ENCODE data around the gene RPS4Y1. TPM values are rescaled to one million over a fixed set of nuclear protein-coding genes. Genes with fewer than 3 reads are reported as not detected.

RPS4Y1 gene
- total and polyA plus RNA-seq, 2 of the 4 experiments (the other 2 are of a cell fraction), result not detected

DNA sequence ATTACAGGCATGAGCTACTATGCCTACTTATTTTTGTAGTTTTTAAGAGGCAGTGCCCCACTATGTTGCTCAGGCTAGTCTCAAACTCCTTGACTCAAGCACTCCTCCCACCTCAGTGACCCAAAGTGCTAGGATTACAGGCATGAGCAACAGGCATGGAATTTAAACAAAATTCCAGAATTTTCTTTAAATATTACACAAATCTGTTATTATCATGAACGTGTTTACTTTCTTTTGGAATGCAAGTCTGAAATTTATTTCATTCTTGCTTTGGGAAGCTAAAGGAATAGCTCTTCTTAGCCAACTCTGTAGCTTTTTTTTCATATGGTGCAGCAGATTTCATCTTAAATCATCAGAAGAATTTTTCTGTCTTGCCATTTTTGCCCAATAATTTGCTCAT is 66.0 kb downstream of the RPS4Y1 start:
- Histone ChIP-seq H3K18ac (ENCODE audit: low read depth, low read length) (no peak overlapping the region), H2BK5ac (ENCODE audit: low read depth, low read length, poor library complexity, severe bottlenecking) (no peak overlapping the region), H2BK120ac (ENCODE audit: low read depth, low read length) (no peak overlapping the region), H3K9ac (ENCODE audit: low read depth, low read length) (no peak overlapping the region), H3K23ac (ENCODE audit: low read depth, low read length) (no peak overlapping the region), H2AFZ (replicated peaks; ENCODE audit: low read length, poor library complexity) (no peak overlapping the region), H3K9me3 (ENCODE audit: control insufficient read depth, insufficient read depth, low read length) (no peaks in the 10 kb centered on the region), H2BK15ac (ENCODE audit: low read depth, low read length) (no peak overlapping the region), H3K27me3 (ENCODE audit: control insufficient read depth, insufficient read depth, low read length) (no peaks in the 10 kb centered on the region), H3K36me3 (ENCODE audit: control insufficient read depth, insufficient read depth, low read length) (no peaks in the 10 kb centered on the region), H3K27ac (ENCODE audit: insufficient read depth, low read length) (no peak overlapping the region), H3K56ac (ENCODE audit: extremely low read depth, insufficient read depth, low read length) (no peak overlapping the region), H4K91ac (ENCODE audit: insufficient read depth, low read depth, low read length) (no peak overlapping the region), H3K4me1 (ENCODE audit: control insufficient read depth, insufficient read depth, low read length) (no peaks in the 10 kb centered on the region), H2AK9ac (replicated peaks; ENCODE audit: low read depth, low read length, poor library complexity) (no peak overlapping the region), H3K14ac (replicated peaks; ENCODE audit: low read depth, low read length) (no peak overlapping the region), H3K79me1 (ENCODE audit: low read depth in 1 of 2, low read length in 2 of 2) (no peaks in the 10 kb centered on the region), H3K4ac (ENCODE audit: low read depth, low read length) (no peak overlapping the region), H4K5ac (ENCODE audit: low read depth, low read length) (no peak overlapping the region), H3K9me1 (ENCODE audit: insufficient read depth, low read length) (no peaks in the 10 kb centered on the region), H2BK20ac (ENCODE audit: low read depth, low read length) (no peak overlapping the region), H3K4me2 (ENCODE audit: low read depth, low read length) (no peak overlapping the region), H4K8ac (ENCODE audit: low read depth in 2 of 2, low read length in 2 of 2) (no peak overlapping the region), H3K4me3 (ENCODE audit: insufficient read depth, low read depth, low read length) (no peak overlapping the region), H2AK5ac (ENCODE audit: low read depth, low read length) (no peak overlapping the region), H4K20me1 (ENCODE audit: insufficient read depth, low read length) (no peaks in the 10 kb centered on the region)
- no CpG with 5 or more reads among the region's 1 CpG for WGBS, 2 experiments (ENCODE audit: extremely low coverage in 2 of 2, insufficient read length in 1 of 2)
- in situ Hi-C loops (cut with MboI; ENCODE audit: low sequenced_read_pairs), result no loop called here
- TF ChIP-seq RAD21 (IDR thresholded peaks at IDR 0.05; ENCODE audit: low read length) (no peak), CHD1 (IDR thresholded peaks at IDR 0.05; ENCODE audit: low read depth, low read length) (no peak), MAZ (IDR thresholded peaks at IDR 0.05; ENCODE audit: borderline replicate concordance, low read depth, low read length) (no peak), POLR2A (IDR thresholded peaks at IDR 0.05; ENCODE audit: low read depth, low read length) (no peak), CEBPB (IDR thresholded peaks at IDR 0.05; ENCODE audit: low read depth, low read length) (no peak), FOS (IDR thresholded peaks at IDR 0.05; ENCODE audit: low read depth, low read length) (no peak), RFX5 (IDR thresholded peaks at IDR 0.05; ENCODE audit: low read depth, low read length) (no peak), MXI1 (IDR thresholded peaks at IDR 0.05; ENCODE audit: borderline replicate concordance, low read depth, low read length) (no peak), MAFK (IDR thresholded peaks at IDR 0.05; ENCODE audit: low read depth, low read length) (no peak), BHLHE40 (IDR thresholded peaks at IDR 0.05; ENCODE audit: low read depth, low read length) (no peak), RCOR1 (IDR thresholded peaks at IDR 0.05; ENCODE audit: insufficient replicate concordance, low read length) (no peak), SMC3 (IDR thresholded peaks at IDR 0.05; ENCODE audit: low read depth, low read length) (no peak), NFE2L2 (IDR thresholded peaks at IDR 0.05; ENCODE audit: low read depth, low read length) (no peak)
- TF ChIP-seq, protein P1, sequence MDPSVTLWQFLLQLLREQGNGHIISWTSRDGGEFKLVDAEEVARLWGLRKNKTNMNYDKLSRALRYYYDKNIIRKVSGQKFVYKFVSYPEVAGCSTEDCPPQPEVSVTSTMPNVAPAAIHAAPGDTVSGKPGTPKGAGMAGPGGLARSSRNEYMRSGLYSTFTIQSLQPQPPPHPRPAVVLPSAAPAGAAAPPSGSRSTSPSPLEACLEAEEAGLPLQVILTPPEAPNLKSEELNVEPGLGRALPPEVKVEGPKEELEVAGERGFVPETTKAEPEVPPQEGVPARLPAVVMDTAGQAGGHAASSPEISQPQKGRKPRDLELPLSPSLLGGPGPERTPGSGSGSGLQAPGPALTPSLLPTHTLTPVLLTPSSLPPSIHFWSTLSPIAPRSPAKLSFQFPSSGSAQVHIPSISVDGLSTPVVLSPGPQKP (IDR thresholded peaks at IDR 0.05; ENCODE audit: borderline replicate concordance, low read depth, low read length), result no peak
- TF ChIP-seq, protein P2, sequence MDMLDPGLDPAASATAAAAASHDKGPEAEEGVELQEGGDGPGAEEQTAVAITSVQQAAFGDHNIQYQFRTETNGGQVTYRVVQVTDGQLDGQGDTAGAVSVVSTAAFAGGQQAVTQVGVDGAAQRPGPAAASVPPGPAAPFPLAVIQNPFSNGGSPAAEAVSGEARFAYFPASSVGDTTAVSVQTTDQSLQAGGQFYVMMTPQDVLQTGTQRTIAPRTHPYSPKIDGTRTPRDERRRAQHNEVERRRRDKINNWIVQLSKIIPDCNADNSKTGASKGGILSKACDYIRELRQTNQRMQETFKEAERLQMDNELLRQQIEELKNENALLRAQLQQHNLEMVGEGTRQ (IDR thresholded peaks at IDR 0.05; ENCODE audit: low read depth, low read length), result no peak
- TF ChIP-seq, protein P3, sequence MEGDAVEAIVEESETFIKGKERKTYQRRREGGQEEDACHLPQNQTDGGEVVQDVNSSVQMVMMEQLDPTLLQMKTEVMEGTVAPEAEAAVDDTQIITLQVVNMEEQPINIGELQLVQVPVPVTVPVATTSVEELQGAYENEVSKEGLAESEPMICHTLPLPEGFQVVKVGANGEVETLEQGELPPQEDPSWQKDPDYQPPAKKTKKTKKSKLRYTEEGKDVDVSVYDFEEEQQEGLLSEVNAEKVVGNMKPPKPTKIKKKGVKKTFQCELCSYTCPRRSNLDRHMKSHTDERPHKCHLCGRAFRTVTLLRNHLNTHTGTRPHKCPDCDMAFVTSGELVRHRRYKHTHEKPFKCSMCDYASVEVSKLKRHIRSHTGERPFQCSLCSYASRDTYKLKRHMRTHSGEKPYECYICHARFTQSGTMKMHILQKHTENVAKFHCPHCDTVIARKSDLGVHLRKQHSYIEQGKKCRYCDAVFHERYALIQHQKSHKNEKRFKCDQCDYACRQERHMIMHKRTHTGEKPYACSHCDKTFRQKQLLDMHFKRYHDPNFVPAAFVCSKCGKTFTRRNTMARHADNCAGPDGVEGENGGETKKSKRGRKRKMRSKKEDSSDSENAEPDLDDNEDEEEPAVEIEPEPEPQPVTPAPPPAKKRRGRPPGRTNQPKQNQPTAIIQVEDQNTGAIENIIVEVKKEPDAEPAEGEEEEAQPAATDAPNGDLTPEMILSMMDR (conservative IDR thresholded peaks at IDR 0.05; ENCODE audit: low read depth, low read length), result no peak
- ATAC-seq (ENCODE audit: low read depth) (no peak), DNase-seq (no peak)
- dilution Hi-C loops (cut with HindIII; ENCODE audit: low sequenced_read_pairs, unreplicated experiment), result no loop called here
- POLR2A ChIA-PET (ENCODE audit: unreplicated experiment), result no interaction called here
- no TSS peak for BruUV-seq (replicated peaks)
- CTCF ChIA-PET, result no interaction called here
- intact Hi-C loops (cut with micrococcal nuclease), result no loop called here
